Keratinocyte (primary cell): ENCODE measurements around the gene LTBP3. TPM values are rescaled to one million over a fixed set of nuclear protein-coding genes. Genes with fewer than 3 reads are reported as not detected.

ENCODE experiments used
- DNase-seq: peaks from one replicate; pipeline ENCODE4 v3.0.0-alpha.2; 2011; ENCODE audit warnings: low read depth, missing footprints, low spot score
- FAIRE-seq: peaks from 2 replicates; lab custom pipeline; 2011; peaks lifted over from hg19 to GRCh38; lab: Jason Lieb, UNC
- H2AFZ ChIP-seq: 2 replicates; pipeline ENCODE4 v1.6.0; 2012; ENCODE audit warnings: low read length, control low read depth, inconsistent platforms; ENCODE audit not compliant: control insufficient read depth
- H3K27ac ChIP-seq: 2 replicates; pipeline ENCODE4 v1.5.1; 2011; ENCODE audit warnings: low read length; ENCODE audit not compliant: control insufficient read depth, insufficient read depth
- H3K27me3 ChIP-seq: 3 replicates; pipeline ENCODE4 v1.6.0; 2011; ENCODE audit warnings: low read length; ENCODE audit not compliant: control insufficient read depth, insufficient read depth; ENCODE audit errors: extremely low read depth
- H3K36me3 ChIP-seq, 2 experiments: 2 replicates in 1 of 2; 3 replicates in 1 of 2; pipeline ENCODE4 v1.5.1; 2011; ENCODE audit warnings: low read length in 2 of 2, mild to moderate bottlenecking in 1 of 2; ENCODE audit not compliant: control insufficient read depth in 2 of 2, insufficient read depth in 2 of 2; ENCODE audit errors: extremely low read depth in 1 of 2
- H3K4me1 ChIP-seq: 3 replicates; pipeline ENCODE4 v1.5.1; 2011; ENCODE audit warnings: low read length; ENCODE audit not compliant: control insufficient read depth, insufficient read depth; ENCODE audit errors: extremely low read depth
- H3K4me2 ChIP-seq: 3 replicates; pipeline ENCODE4 v1.6.0; 2011; ENCODE audit warnings: low read depth, low read length; ENCODE audit not compliant: control insufficient read depth, insufficient read depth; ENCODE audit errors: extremely low read depth
- H3K4me3 ChIP-seq, 3 experiments: fragments of 200-600 bp in 1 of 3; sonication (generic) in 1 of 3; 2 replicates in 2 of 3; 3 replicates in 1 of 3; pipeline ENCODE4 v1.5.1; 2011 to 2016; ENCODE audit warnings: low read length in 3 of 3, mild to moderate bottlenecking in 3 of 3, control low read depth in 2 of 3, inconsistent platforms in 1 of 3, low read depth in 1 of 3, mixed read lengths in 1 of 3, mixed run types in 1 of 3, moderate library complexity in 1 of 3; ENCODE audit not compliant: control insufficient read depth in 2 of 3, insufficient read depth in 2 of 3; ENCODE audit errors: extremely low read depth in 1 of 3
- H3K79me2 ChIP-seq: 2 replicates; pipeline ENCODE4 v1.6.0; 2012; ENCODE audit warnings: low read length; ENCODE audit not compliant: control insufficient read depth, insufficient read depth
- H3K9ac ChIP-seq: 3 replicates; pipeline ENCODE4 v1.6.0; 2011; ENCODE audit warnings: low read length; ENCODE audit not compliant: control insufficient read depth, insufficient read depth; ENCODE audit errors: extremely low read depth
- H3K9me1 ChIP-seq: 3 replicates; pipeline ENCODE4 v1.6.0; 2011; ENCODE audit warnings: low read length; ENCODE audit not compliant: control insufficient read depth, insufficient read depth; ENCODE audit errors: extremely low read depth
- H3K9me3 ChIP-seq: 2 replicates; pipeline ENCODE4 v1.5.1; 2012; ENCODE audit warnings: low read depth, low read length; ENCODE audit not compliant: control insufficient read depth
- H4K20me1 ChIP-seq: 3 replicates; pipeline ENCODE4 v1.6.0; 2011; ENCODE audit warnings: low read length; ENCODE audit not compliant: control insufficient read depth, insufficient read depth; ENCODE audit errors: extremely low read depth
- CTCF ChIP-seq, 3 experiments: IDR thresholded peaks in 1 of 3; conservative IDR thresholded peaks in 1 of 3; optimal IDR thresholded peaks in 1 of 3; 2 replicates in 2 of 3; 3 replicates in 1 of 3; pipeline versions ENCODE3 to v1.5.1; 2011; ENCODE audit warnings: low read length in 3 of 3, mild to moderate bottlenecking in 3 of 3, moderate library complexity in 2 of 3, control low read depth in 1 of 3, inconsistent platforms in 1 of 3; ENCODE audit not compliant: insufficient read depth in 2 of 3; ENCODE audit errors: extremely low read depth in 1 of 3
- EZH2 ChIP-seq: IDR thresholded peaks from one replicate; pipeline ENCODE4 v1.6.1; 2012; ENCODE audit warnings: inconsistent platforms, mild to moderate bottlenecking, low read length, moderate library complexity
- dilution Hi-C: fragments of 300-500 bp; cut with MboI; formaldehyde crosslinking; loops from one replicate; pipeline ENCODE4 v1.7.0; 2020; ENCODE audit warnings: low sequenced_read_pairs; ENCODE audit not compliant: extremely low pct_ligation_motif_present
- polyA plus RNA-seq, 5 experiments: library from polyadenylated mRNA; depleted of rRNA in 3 of 5; stranded (reverse) in 3 of 5; stranded (forward) in 1 of 5; unstranded in 1 of 5; fragments of >200 nt; gene quantifications; 1 replicate in 1 of 5; 2 replicates in 3 of 5; 3 replicates in 1 of 5; pipeline versions ENCODE4 v1.2.1 to v1.2.3, GENCODE V29; 2011 to 2012; ENCODE audit warnings: missing spikeins in 2 of 5, low read depth in 1 of 5, low replicate concordance in 1 of 5

LTBP3 gene
- polyA plus RNA-seq, 1 donor (not counting 4 experiments of a cell fraction or from before 2014, with no cell fraction given) = 9.1 TPM

- no peaks in the 10 kb centered on the region for H3K9me1 ChIP-seq
- H3K79me2 ChIP-seq = peaks cover 72% of the 10 kb centered on the region
- H3K4me1 ChIP-seq = peaks cover 24% of the 10 kb centered on the region
- peaks cover 6 to 46% of the 10 kb centered on the region in 2 experiments for H3K36me3 ChIP-seq
- peak overlapping the region; percentile 48 to 99 (median 94) for H3K4me3 ChIP-seq
- no peaks in the 10 kb centered on the region for H3K9me3 ChIP-seq
- dilution Hi-C loops = no loop called here
- H3K27me3 ChIP-seq = no peaks in the 10 kb centered on the region
- FAIRE-seq (no peak), DNase-seq (no peak)
- peak overlapping the region; percentile 100 for H3K27ac ChIP-seq
- no peak for TF ChIP-seq CTCF (optimal IDR thresholded peaks at IDR 0.05 in 1 of 3, IDR thresholded peaks at IDR 0.05 in 1 of 3, conservative IDR thresholded peaks at IDR 0.05 in 1 of 3; ENCODE audit: extremely low read depth in 1 of 3, insufficient read depth in 2 of 3, low read length in 3 of 3)
- TF ChIP-seq EZH2 = no peak
- H4K20me1 ChIP-seq = peaks cover 48% of the 10 kb centered on the region
- H2AFZ ChIP-seq = no peak overlapping the region
- H3K4me2 ChIP-seq = peak overlapping the region; percentile 100
- H3K9ac ChIP-seq = peak overlapping the region; percentile 98
These were observed 55.4 kb downstream of the LTBP3 start for GRCh38 chr11:65502555-65503367.

GRCh38 chr11:65502274-65502554 is 55.9 kb downstream of the LTBP3 start:
- Histone ChIP-seq H3K9ac (peak overlapping the region; percentile 98), H3K36me3 (peaks cover 6 to 46% of the 10 kb centered on the region in 2 experiments)
- dilution Hi-C loops = no loop called here

More at GRCh38 chr11:65502274-65502554, 55.9 kb downstream of the LTBP3 start:
- Histone ChIP-seq H3K79me2 (peaks cover 74% of the 10 kb centered on the region), H4K20me1 (peaks cover 48% of the 10 kb centered on the region), H3K4me3 (peak overlapping the region; percentile 48 to 99 (median 94)), H3K9me3 (no peaks in the 10 kb centered on the region), H3K27ac (peak overlapping the region; percentile 100), H2AFZ (no peak overlapping the region), H3K9me1 (no peaks in the 10 kb centered on the region), H3K27me3 (no peaks in the 10 kb centered on the region), H3K4me2 (peak overlapping the region; percentile 100), H3K4me1 (peaks cover 23% of the 10 kb centered on the region)
- FAIRE-seq (no peak), DNase-seq (no peak)
- TF ChIP-seq EZH2 = no peak
- TF ChIP-seq CTCF (optimal IDR thresholded peaks at IDR 0.05 in 1 of 3, IDR thresholded peaks at IDR 0.05 in 1 of 3, conservative IDR thresholded peaks at IDR 0.05 in 1 of 3; ENCODE audit: extremely low read depth in 1 of 3, insufficient read depth in 2 of 3, low read length in 3 of 3) = no peak
